ENCODE measurements around the gene PNPLA1.

Gene PNPLA1

GRCh38 chr6:36232172-36232571, 37.7 kb upstream of the PNPLA1 start:
- no peaks in the 10 kb centered on the region for H3K9me3 ChIP-seq (ENCODE audit: control insufficient read depth in 1 of 2, low read length in 2 of 2)
- peaks cover 35 to 61% of the 10 kb centered on the region in 2 donors for H3K36me3 ChIP-seq (ENCODE audit: control insufficient read depth in 1 of 2, insufficient read depth in 2 of 2, low read length in 2 of 2)
- no peak overlapping the region for H3K27ac ChIP-seq (ENCODE audit: low read length)
- H3K4me3 ChIP-seq (ENCODE audit: low read depth in 1 of 2, low read length in 2 of 2) = no peak overlapping the region
- no peaks in the 10 kb centered on the region for H3K27me3 ChIP-seq (ENCODE audit: low read depth, low read length)
- H3K4me1 ChIP-seq (ENCODE audit: control insufficient read depth in 1 of 2, insufficient read depth in 2 of 2, low read length in 2 of 2) = no peaks in the 10 kb centered on the region

DNA sequence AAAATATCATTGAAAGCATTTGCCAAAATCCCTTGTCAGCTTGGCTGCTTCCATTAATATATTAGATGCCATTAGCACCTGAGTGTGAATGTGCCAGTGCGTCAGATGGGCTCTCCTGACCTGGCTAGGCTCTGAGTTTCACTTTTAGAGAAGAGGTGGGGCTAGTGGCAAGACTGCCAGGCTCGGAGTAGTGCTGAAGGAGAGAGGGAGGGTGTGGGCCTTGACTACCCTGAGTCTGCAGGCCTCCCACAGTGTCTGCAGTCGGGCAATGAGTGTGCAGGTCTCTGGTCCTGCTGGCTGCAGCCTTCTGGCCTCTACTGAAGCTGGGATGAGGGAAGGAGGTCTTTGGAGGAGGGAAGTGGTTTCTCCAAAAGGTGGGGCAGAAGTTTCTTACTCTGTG, 34.6 kb upstream of the PNPLA1 start:
- Histone ChIP-seq H3K27ac (ENCODE audit: low read length) (no peak overlapping the region), H3K9me3 (ENCODE audit: control insufficient read depth in 1 of 2, low read length in 2 of 2) (no peaks in the 10 kb centered on the region), H3K4me1 (ENCODE audit: control insufficient read depth in 1 of 2, insufficient read depth in 2 of 2, low read length in 2 of 2) (no peaks in the 10 kb centered on the region), H3K4me3 (ENCODE audit: low read depth in 1 of 2, low read length in 2 of 2) (no peak overlapping the region), H3K27me3 (ENCODE audit: low read depth, low read length) (no peaks in the 10 kb centered on the region), H3K36me3 (ENCODE audit: control insufficient read depth in 1 of 2, insufficient read depth in 2 of 2, low read length in 2 of 2) (peaks cover 8 to 34% of the 10 kb centered on the region in 2 donors)

DNA sequence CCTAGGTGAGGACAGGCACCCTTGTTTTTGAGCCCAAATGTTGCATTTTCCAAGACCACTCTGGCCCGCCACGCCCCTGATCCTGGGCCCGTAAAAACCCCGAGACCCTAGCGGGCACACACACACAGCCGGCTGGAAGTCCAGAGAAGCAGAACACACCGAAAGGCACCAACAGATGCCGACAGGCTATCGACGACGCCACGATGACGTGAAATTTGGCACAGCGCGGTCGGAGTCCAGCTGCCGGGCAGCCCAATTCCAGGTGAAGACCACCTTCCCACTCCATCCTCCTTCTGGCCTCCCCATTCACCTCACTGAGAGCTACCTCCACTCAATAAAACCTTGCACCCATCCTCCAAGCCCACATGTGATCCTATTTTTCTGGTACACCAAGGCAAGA, 34.0 kb upstream of the PNPLA1 start:
- H3K27ac ChIP-seq (ENCODE audit: low read length) = no peak overlapping the region
- peaks cover 4 to 29% of the 10 kb centered on the region in 2 donors for H3K36me3 ChIP-seq (ENCODE audit: control insufficient read depth in 1 of 2, insufficient read depth in 2 of 2, low read length in 2 of 2)
- H3K4me3 ChIP-seq (ENCODE audit: low read depth in 1 of 2, low read length in 2 of 2) = no peak overlapping the region
- H3K27me3 ChIP-seq (ENCODE audit: low read depth, low read length) = no peaks in the 10 kb centered on the region
- no peaks in the 10 kb centered on the region for H3K4me1 ChIP-seq (ENCODE audit: control insufficient read depth in 1 of 2, insufficient read depth in 2 of 2, low read length in 2 of 2)
- H3K9me3 ChIP-seq (ENCODE audit: control insufficient read depth in 1 of 2, low read length in 2 of 2) = no peaks in the 10 kb centered on the region

GRCh38 chr6:36239774-36240173, 30.1 kb upstream of the PNPLA1 start:
- Histone ChIP-seq H3K4me3 (ENCODE audit: low read depth in 1 of 2, low read length in 2 of 2) (no peak overlapping the region), H3K27ac (ENCODE audit: low read length) (no peak overlapping the region), H3K27me3 (ENCODE audit: low read depth, low read length) (no peaks in the 10 kb centered on the region), H3K36me3 (ENCODE audit: control insufficient read depth in 1 of 2, insufficient read depth in 2 of 2, low read length in 2 of 2) (no peaks in the 10 kb centered on the region), H3K9me3 (ENCODE audit: control insufficient read depth in 1 of 2, low read length in 2 of 2) (no peaks in the 10 kb centered on the region), H3K4me1 (ENCODE audit: control insufficient read depth in 1 of 2, insufficient read depth in 2 of 2, low read length in 2 of 2) (no peaks in the 10 kb centered on the region)

DNA sequence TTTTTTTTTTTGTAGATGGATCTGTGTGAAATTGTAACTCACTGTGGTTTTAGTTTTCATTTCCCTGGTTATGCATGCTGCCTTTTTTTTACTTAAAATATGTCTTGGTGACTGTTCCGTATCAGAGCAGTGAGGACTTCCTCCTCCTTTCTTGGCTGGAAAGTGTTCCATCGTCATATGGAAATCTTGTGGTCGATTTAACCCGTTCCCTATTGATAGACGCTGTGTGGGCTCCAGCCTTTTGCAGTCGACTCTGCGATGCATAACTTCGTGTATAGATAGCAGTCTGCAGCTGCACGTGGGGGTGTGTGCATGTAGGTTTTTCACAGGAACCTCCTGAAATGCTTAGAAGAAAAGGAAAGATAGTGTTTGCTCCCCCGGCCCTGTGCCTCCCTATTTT, 28.1 kb upstream of the PNPLA1 start:
- Histone ChIP-seq H3K9me3 (ENCODE audit: control insufficient read depth in 1 of 2, low read length in 2 of 2) (no peaks in the 10 kb centered on the region), H3K27ac (ENCODE audit: low read length) (no peak overlapping the region), H3K4me1 (ENCODE audit: control insufficient read depth in 1 of 2, insufficient read depth in 2 of 2, low read length in 2 of 2) (no peaks in the 10 kb centered on the region), H3K36me3 (ENCODE audit: control insufficient read depth in 1 of 2, insufficient read depth in 2 of 2, low read length in 2 of 2) (no peaks in the 10 kb centered on the region), H3K4me3 (ENCODE audit: low read depth in 1 of 2, low read length in 2 of 2) (no peak overlapping the region), H3K27me3 (ENCODE audit: low read depth, low read length) (no peaks in the 10 kb centered on the region)

- H3K27me3 ChIP-seq (ENCODE audit: low read depth, low read length) = no peaks in the 10 kb centered on the region
- no peaks in the 10 kb centered on the region for H3K4me1 ChIP-seq (ENCODE audit: control insufficient read depth in 1 of 2, insufficient read depth in 2 of 2, low read length in 2 of 2)
- no peak overlapping the region for H3K27ac ChIP-seq (ENCODE audit: low read length)
- no peaks in the 10 kb centered on the region for H3K9me3 ChIP-seq (ENCODE audit: control insufficient read depth in 1 of 2, low read length in 2 of 2)
- H3K4me3 ChIP-seq (ENCODE audit: low read depth in 1 of 2, low read length in 2 of 2) = no peak overlapping the region
- H3K36me3 ChIP-seq (ENCODE audit: control insufficient read depth in 1 of 2, insufficient read depth in 2 of 2, low read length in 2 of 2) = no peaks in the 10 kb centered on the region
These were observed 27.7 kb upstream of the PNPLA1 start for GRCh38 chr6:36242161-36242560.

- Histone ChIP-seq H3K4me1 (ENCODE audit: control insufficient read depth in 1 of 2, insufficient read depth in 2 of 2, low read length in 2 of 2) (no peaks in the 10 kb centered on the region), H3K27ac (ENCODE audit: low read length) (no peak overlapping the region), H3K27me3 (ENCODE audit: low read depth, low read length) (no peaks in the 10 kb centered on the region), H3K4me3 (ENCODE audit: low read depth in 1 of 2, low read length in 2 of 2) (no peak overlapping the region), H3K36me3 (ENCODE audit: control insufficient read depth in 1 of 2, insufficient read depth in 2 of 2, low read length in 2 of 2) (no peaks in the 10 kb centered on the region), H3K9me3 (ENCODE audit: control insufficient read depth in 1 of 2, low read length in 2 of 2) (no peaks in the 10 kb centered on the region)
These were observed 27.2 kb upstream of the PNPLA1 start for GRCh38 chr6:36242626-36243025.

DNA sequence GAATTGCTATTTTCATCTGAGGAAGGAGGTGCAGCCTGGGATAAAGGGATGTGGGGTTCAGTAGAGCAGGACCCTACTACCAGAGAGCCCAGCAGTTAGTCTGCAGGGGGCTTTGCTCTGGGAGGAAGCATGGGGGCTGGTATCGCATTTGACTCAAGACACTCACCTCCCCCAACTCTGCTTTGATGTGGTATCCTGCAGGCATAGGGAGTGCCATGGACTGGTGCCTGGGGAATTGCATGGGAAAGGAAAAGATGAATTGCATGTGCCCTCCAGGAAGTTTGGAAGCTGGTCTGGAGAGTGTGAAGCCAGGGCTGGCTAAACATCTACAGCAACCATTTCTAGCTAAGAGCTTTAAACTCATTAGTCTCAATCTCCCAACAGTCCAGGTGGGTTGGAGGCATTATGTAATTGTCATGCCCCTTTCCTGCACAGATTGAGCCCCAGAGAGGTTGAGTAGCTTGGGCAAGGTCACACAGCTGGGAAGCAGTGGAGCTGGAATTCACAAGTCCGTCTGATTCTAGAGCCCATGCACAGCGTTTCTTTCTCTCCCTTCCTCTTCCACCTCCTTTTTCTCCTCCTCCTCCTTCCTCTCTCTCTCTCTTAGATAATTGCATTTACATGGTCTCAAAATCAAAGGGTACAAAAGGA, 26.2 kb upstream of the PNPLA1 start:
- Histone ChIP-seq H3K4me3 (ENCODE audit: low read depth in 1 of 2, low read length in 2 of 2) (no peak overlapping the region), H3K27ac (ENCODE audit: low read length) (no peak overlapping the region), H3K27me3 (ENCODE audit: low read depth, low read length) (no peaks in the 10 kb centered on the region), H3K4me1 (ENCODE audit: control insufficient read depth in 1 of 2, insufficient read depth in 2 of 2, low read length in 2 of 2) (no peaks in the 10 kb centered on the region), H3K36me3 (ENCODE audit: control insufficient read depth in 1 of 2, insufficient read depth in 2 of 2, low read length in 2 of 2) (no peaks in the 10 kb centered on the region), H3K9me3 (ENCODE audit: control insufficient read depth in 1 of 2, low read length in 2 of 2) (no peaks in the 10 kb centered on the region)

GRCh38 chr6:36244641-36245280, 25.1 kb upstream of the PNPLA1 start:
- no peaks in the 10 kb centered on the region for H3K4me1 ChIP-seq (ENCODE audit: control insufficient read depth in 1 of 2, insufficient read depth in 2 of 2, low read length in 2 of 2)
- H3K27ac ChIP-seq (ENCODE audit: low read length) = no peak overlapping the region
- no peaks in the 10 kb centered on the region for H3K36me3 ChIP-seq (ENCODE audit: control insufficient read depth in 1 of 2, insufficient read depth in 2 of 2, low read length in 2 of 2)
- H3K4me3 ChIP-seq (ENCODE audit: low read depth in 1 of 2, low read length in 2 of 2) = no peak overlapping the region
- no peaks in the 10 kb centered on the region for H3K27me3 ChIP-seq (ENCODE audit: low read depth, low read length)
- no peaks in the 10 kb centered on the region for H3K9me3 ChIP-seq (ENCODE audit: control insufficient read depth in 1 of 2, low read length in 2 of 2)

- Histone ChIP-seq H3K27ac (ENCODE audit: low read length) (no peak overlapping the region), H3K4me1 (ENCODE audit: control insufficient read depth in 1 of 2, insufficient read depth in 2 of 2, low read length in 2 of 2) (no peaks in the 10 kb centered on the region), H3K9me3 (ENCODE audit: control insufficient read depth in 1 of 2, low read length in 2 of 2) (no peaks in the 10 kb centered on the region), H3K36me3 (ENCODE audit: control insufficient read depth in 1 of 2, insufficient read depth in 2 of 2, low read length in 2 of 2) (no peaks in the 10 kb centered on the region), H3K27me3 (ENCODE audit: low read depth, low read length) (no peaks in the 10 kb centered on the region), H3K4me3 (ENCODE audit: low read depth in 1 of 2, low read length in 2 of 2) (no peak overlapping the region)
These were observed 24.2 kb upstream of the PNPLA1 start for GRCh38 chr6:36245572-36246061.

DNA sequence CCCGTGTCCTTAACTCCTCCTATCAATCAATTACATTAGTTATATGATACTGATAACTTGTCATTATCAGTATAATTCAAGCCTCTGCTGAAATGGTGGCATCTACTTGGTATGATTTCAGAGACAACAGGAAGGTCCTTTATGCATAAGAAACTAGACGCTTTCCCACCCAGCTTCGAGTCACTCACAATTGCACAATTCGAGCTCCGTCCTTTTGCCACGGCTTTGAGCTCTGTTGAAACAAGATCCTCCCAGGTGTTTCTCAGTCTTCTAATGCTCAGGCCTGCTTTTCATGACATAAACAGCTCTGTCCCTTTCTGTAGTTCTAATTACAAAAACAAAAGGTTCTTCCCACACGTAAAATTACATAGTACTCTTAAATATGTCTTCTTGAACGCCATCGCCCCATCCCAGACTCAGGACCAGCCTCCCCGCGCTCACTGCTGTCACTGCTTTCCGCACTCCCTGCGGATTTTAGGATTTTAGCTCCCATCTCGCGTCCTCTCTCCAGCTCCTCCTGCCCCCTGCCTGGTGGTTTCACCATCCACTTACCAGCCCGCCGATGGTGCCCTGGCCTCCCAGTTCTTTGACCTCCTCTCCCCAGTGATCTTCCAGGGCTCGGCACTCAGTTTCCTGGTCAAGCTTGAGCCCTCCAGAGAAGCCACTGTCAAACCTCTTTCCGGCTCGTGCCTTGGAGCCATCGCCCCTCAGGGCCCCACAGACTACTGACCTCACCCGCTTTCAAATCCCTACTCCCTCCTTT, 23.2 kb upstream of the PNPLA1 start:
- H3K27ac ChIP-seq (ENCODE audit: low read length) = no peak overlapping the region
- no peaks in the 10 kb centered on the region for H3K9me3 ChIP-seq (ENCODE audit: control insufficient read depth in 1 of 2, low read length in 2 of 2)
- no peaks in the 10 kb centered on the region for H3K36me3 ChIP-seq (ENCODE audit: control insufficient read depth in 1 of 2, insufficient read depth in 2 of 2, low read length in 2 of 2)

More for the DNA sequence above, 23.2 kb upstream of the PNPLA1 start:
- no peak overlapping the region for H3K4me3 ChIP-seq (ENCODE audit: low read depth in 1 of 2, low read length in 2 of 2)
- H3K27me3 ChIP-seq (ENCODE audit: low read depth, low read length) = no peaks in the 10 kb centered on the region
- H3K4me1 ChIP-seq (ENCODE audit: control insufficient read depth in 1 of 2, insufficient read depth in 2 of 2, low read length in 2 of 2) = no peaks in the 10 kb centered on the region

All from muscle layer of duodenum (tissue), 2 donors.